ENCODE data around the gene PNMA6E.

PNMA6E gene

GRCh38 chrX:153347530-153347929 is 53.6 kb downstream of the PNMA6E start:
- no peak for DNase-seq
